ENCODE data around the gene RTP5.

The RTP5 gene

GRCh38 chr2:241892299-241893137 lies 23.0 kb downstream of the RTP5 start:
- no peak for TF ChIP-seq CTCF (IDR thresholded peaks at IDR 0.05; ENCODE audit: control insufficient read depth, extremely low read depth, insufficient read depth)
- DNase-seq (ENCODE audit: low read depth) = no peak
- no peak overlapping the region for H3K4me3 ChIP-seq (ENCODE audit: low read depth, low read length)

DNA sequence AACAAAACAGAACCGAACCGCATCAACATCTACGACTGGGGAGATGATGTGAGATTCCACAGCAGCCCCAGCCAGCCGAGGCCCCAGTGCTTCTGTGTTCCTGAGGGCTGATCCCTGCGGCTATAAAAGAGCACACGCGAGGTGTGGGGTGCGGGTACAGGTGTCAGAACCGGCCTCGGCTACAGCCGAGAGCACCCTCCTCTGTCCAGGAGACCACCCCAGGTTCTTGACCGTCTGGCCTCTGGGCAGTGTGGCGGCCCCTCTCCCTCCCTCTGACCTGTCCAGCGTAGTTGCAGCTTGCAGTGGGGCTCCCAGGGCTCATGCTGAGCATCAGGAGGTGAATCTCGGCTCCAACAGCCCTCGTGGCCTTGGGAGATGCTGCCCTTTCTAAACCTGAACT lies 23.7 kb downstream of the RTP5 start:
- no peak for TF ChIP-seq CTCF (IDR thresholded peaks at IDR 0.05; ENCODE audit: control insufficient read depth, extremely low read depth, insufficient read depth)
- H3K4me3 ChIP-seq (ENCODE audit: low read depth, low read length) = no peak overlapping the region
- DNase-seq (ENCODE audit: low read depth) = no peak

- no peak overlapping the region for H3K4me3 ChIP-seq (ENCODE audit: low read depth, low read length)
- no peak for TF ChIP-seq CTCF (IDR thresholded peaks at IDR 0.05; ENCODE audit: control insufficient read depth, extremely low read depth, insufficient read depth)
- no peak for DNase-seq (ENCODE audit: low read depth)
Measured at GRCh38 chr2:241894056-241894641, 24.6 kb downstream of the RTP5 start.

DNA sequence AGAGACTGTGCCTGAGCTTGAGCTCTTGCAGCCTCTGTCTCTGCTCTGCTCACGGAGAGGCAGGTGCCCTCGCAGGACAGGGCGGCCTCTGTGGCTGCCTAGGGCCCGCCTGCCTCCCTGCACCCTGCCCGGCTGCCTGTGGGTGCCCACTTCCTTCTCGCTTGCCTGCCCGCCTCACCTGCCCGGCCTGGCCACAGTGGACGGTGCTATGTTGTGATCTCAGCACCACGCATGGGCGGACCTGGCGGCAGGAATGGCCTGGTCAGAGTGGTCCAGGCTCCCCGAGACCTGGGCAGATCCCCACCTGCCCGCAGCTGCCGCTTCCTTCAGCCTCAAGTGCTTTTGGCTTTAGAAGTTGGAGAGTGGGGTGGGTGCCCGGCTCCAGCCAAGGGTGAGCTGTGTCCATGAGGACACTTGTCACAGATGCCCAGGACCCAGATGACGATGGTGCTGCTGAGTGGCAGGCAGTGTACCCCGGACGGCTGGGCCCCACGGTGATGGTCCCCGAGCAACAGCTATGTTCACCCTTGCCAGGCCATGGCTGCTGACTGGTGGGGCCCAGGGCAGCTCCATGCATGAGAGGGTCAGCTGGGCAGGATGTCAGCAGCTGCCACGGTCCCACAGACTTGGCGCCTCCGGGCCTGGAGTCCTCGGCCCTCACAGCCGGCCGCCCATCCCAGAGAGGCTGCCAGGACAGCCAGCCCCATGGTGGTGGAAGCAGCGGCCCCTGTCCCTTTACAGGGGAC lies 25.3 kb downstream of the RTP5 start:
- no peak overlapping the region for H3K4me3 ChIP-seq (ENCODE audit: low read depth, low read length)
- no peak for DNase-seq (ENCODE audit: low read depth)
- no peak for TF ChIP-seq CTCF (IDR thresholded peaks at IDR 0.05; ENCODE audit: control insufficient read depth, extremely low read depth, insufficient read depth)

DNA sequence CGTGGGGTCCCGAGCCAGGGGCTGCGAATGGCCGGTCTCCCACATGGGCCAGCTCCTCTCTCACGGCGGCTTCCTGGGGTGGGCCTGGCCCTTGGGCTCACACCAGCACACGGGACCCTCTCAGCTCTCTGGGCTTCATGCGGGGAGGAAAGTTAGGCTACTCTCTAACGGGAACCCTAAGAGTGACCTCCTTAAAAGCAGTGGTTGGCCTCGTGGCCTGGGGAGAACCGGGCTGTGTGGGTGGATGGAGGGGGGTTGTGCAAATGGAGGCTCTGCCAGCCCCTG lies 25.8 kb downstream of the RTP5 start:
- no peak for DNase-seq (ENCODE audit: low read depth)
- TF ChIP-seq CTCF (IDR thresholded peaks at IDR 0.05; ENCODE audit: control insufficient read depth, extremely low read depth, insufficient read depth) = no peak
- no peak overlapping the region for H3K4me3 ChIP-seq (ENCODE audit: low read depth, low read length)

GRCh38 chr2:241895712-241896641 lies 26.4 kb downstream of the RTP5 start:
- TF ChIP-seq CTCF (IDR thresholded peaks at IDR 0.05; ENCODE audit: control insufficient read depth, extremely low read depth, insufficient read depth) = no peak
- no peak overlapping the region for H3K4me3 ChIP-seq (ENCODE audit: low read depth, low read length)
- DNase-seq (ENCODE audit: low read depth) = peak; percentile 62

Data from LNCaP clone FGC (cell line).